Endothelial cell of umbilical vein (primary cell): Measurements from ENCODE around the gene NFATC4. TPM values are rescaled to one million over a fixed set of nuclear protein-coding genes. Genes with fewer than 3 reads are reported as not detected.

Experiments
- BruUV-seq: library from RNA; stranded (reverse); fragments of 400-500 nt; replicated peaks from 2 replicates; lab custom pipeline; 2021; lab: Mats Ljungman, UMichigan
- CTCF ChIA-PET: fragments of 300-600, 350-600 bp; sonication (Branson Sonifier 250); formaldehyde crosslinking; loops from one replicate; lab custom pipeline; 2021; ENCODE audit warnings: antibody characterized with exemption, inconsistent platforms; lab: Charles Lee
- POLR2A ChIA-PET: fragments of 300-600, 350-600 bp; sonication (Branson Sonifier 250); formaldehyde crosslinking; loops from one replicate; lab custom pipeline; 2021; ENCODE audit warnings: antibody characterized with exemption, inconsistent platforms; lab: Charles Lee
- DNase-seq: peaks from one replicate; pipeline ENCODE4 v3.0.0-alpha.2; 2011; ENCODE audit warnings: low read depth, low spot score
- FAIRE-seq: peaks from 2 replicates; lab custom pipeline; 2011; peaks lifted over from hg19 to GRCh38; lab: Jason Lieb, UNC
- H2AFZ ChIP-seq: 2 replicates; pipeline ENCODE4 v1.6.0; 2012; ENCODE audit warnings: low read depth, low read length, control low read depth, inconsistent platforms
- H3K27ac ChIP-seq: 2 replicates; pipeline ENCODE4 v1.5.1; 2011; ENCODE audit warnings: low read depth, mild to moderate bottlenecking, control low read depth, low read length, moderate library complexity; ENCODE audit not compliant: insufficient read depth
- H3K27me3 ChIP-seq, 2 experiments: 2 replicates each; pipeline versions ENCODE4 v1.6.0 to v1.6.1; 2011; ENCODE audit warnings: low read length in 2 of 2, mixed read lengths in 1 of 2; ENCODE audit not compliant: control insufficient read depth in 2 of 2, insufficient read depth in 2 of 2
- H3K36me3 ChIP-seq, 2 experiments: 2 replicates in 1 of 2; 3 replicates in 1 of 2; pipeline ENCODE4 v1.5.1; 2011; ENCODE audit warnings: low read length in 2 of 2, mild to moderate bottlenecking in 1 of 2, moderate library complexity in 1 of 2; ENCODE audit not compliant: control insufficient read depth in 2 of 2, insufficient read depth in 2 of 2; ENCODE audit errors: extremely low read depth in 1 of 2
- H3K4me1 ChIP-seq: 3 replicates; pipeline ENCODE4 v1.5.1; 2011; ENCODE audit warnings: mild to moderate bottlenecking, low read length; ENCODE audit not compliant: control insufficient read depth, insufficient read depth; ENCODE audit errors: extremely low read depth
- H3K4me2 ChIP-seq: 2 replicates; pipeline ENCODE4 v1.6.1; 2011; ENCODE audit warnings: low read length, control low read depth, mixed read lengths; ENCODE audit not compliant: insufficient read depth
- H3K4me3 ChIP-seq, 3 experiments: fragments of 200-600 bp in 1 of 3; sonication (generic), shearing (Covaris generic) in 1 of 3; replicated peaks in 1 of 3; 2 replicates each; pipeline ENCODE4 v1.5.1; 2011 to 2016; ENCODE audit warnings: control low read depth in 3 of 3, low read length in 3 of 3, mild to moderate bottlenecking in 2 of 3, inconsistent platforms in 1 of 3, low read depth in 1 of 3, moderate library complexity in 1 of 3; ENCODE audit not compliant: insufficient read depth in 1 of 3
- H3K79me2 ChIP-seq: 2 replicates; pipeline ENCODE4 v1.6.0; 2012; ENCODE audit warnings: low read length, inconsistent platforms; ENCODE audit not compliant: control insufficient read depth, insufficient read depth
- H3K9ac ChIP-seq: replicated peaks from 2 replicates; pipeline ENCODE3; 2011; ENCODE audit warnings: low read length, control low read depth; ENCODE audit not compliant: insufficient read depth; ENCODE audit errors: extremely low read depth
- H3K9me1 ChIP-seq: replicated peaks from 3 replicates; pipeline ENCODE4 v1.6.0; 2011; ENCODE audit warnings: mild to moderate bottlenecking, low read length; ENCODE audit not compliant: control insufficient read depth, insufficient read depth; ENCODE audit errors: extremely low read depth
- H3K9me3 ChIP-seq: replicated peaks from 2 replicates; pipeline ENCODE4 v1.5.1; 2012; ENCODE audit warnings: low read length, inconsistent platforms; ENCODE audit not compliant: control insufficient read depth, insufficient read depth
- H4K20me1 ChIP-seq: replicated peaks from 2 replicates; pipeline ENCODE3; 2011; ENCODE audit warnings: mild to moderate bottlenecking, low read length; ENCODE audit not compliant: control insufficient read depth, insufficient read depth; ENCODE audit errors: extremely low read depth
- CTCF ChIP-seq, 2 donors: IDR thresholded peaks; 1 replicate in 1 of 2; 2 replicates in 1 of 2; pipeline ENCODE4 v1.5.1; 2011; ENCODE audit warnings: low read length in 2 of 2, mild to moderate bottlenecking in 2 of 2, moderate library complexity in 2 of 2, control low read depth in 1 of 2, inconsistent platforms in 1 of 2, low read depth in 1 of 2; ENCODE audit not compliant: insufficient read depth in 1 of 2; ENCODE audit errors: extremely low read depth in 1 of 2
- EZH2 ChIP-seq: IDR thresholded peaks from 2 replicates; pipeline ENCODE4 v1.6.1; 2012; ENCODE audit warnings: borderline replicate concordance, low read depth, mild to moderate bottlenecking, moderate library complexity, low read length, inconsistent platforms; ENCODE audit not compliant: severe bottlenecking
- FOS ChIP-seq: IDR thresholded peaks from 2 replicates; pipeline ENCODE4 v1.6.1; 2011; ENCODE audit warnings: mild to moderate bottlenecking, low read length, moderate library complexity, borderline replicate concordance; ENCODE audit not compliant: insufficient read depth
- GATA2 ChIP-seq: IDR thresholded peaks from 2 replicates; pipeline ENCODE4 v1.7.0; 2011; ENCODE audit warnings: low read depth, mild to moderate bottlenecking, moderate library complexity, mixed read lengths, low read length; ENCODE audit not compliant: insufficient read length, insufficient read depth
- JUN ChIP-seq: IDR thresholded peaks from 2 replicates; pipeline ENCODE4 v1.6.1; 2011; ENCODE audit warnings: borderline replicate concordance, low read depth; ENCODE audit not compliant: insufficient read length, insufficient read depth
- MAX ChIP-seq: IDR thresholded peaks from 2 replicates; pipeline ENCODE4 v1.6.1; 2011; ENCODE audit not compliant: insufficient read depth, insufficient read length
- MYC ChIP-seq: IDR thresholded peaks from one replicate; pipeline ENCODE4 v1.6.1; 2011; ENCODE audit warnings: mild to moderate bottlenecking, low read depth, low read length
- POLR2A ChIP-seq: IDR thresholded peaks from 2 replicates; pipeline ENCODE4 v1.6.1; 2012; ENCODE audit warnings: low read depth, mild to moderate bottlenecking, control low read depth, low read length
- POLR2AphosphoS5 ChIP-seq: IDR thresholded peaks from 2 replicates; pipeline ENCODE4 v1.6.1; 2012; ENCODE audit warnings: low read depth, mild to moderate bottlenecking, control low read depth, low read length, moderate library complexity; ENCODE audit not compliant: insufficient read depth
- dilution Hi-C: fragments of 300-500 bp; cut with MboI; formaldehyde crosslinking; loops from one replicate; pipeline ENCODE4 v1.15.0; 2019; ENCODE audit warnings: low sequenced_read_pairs; ENCODE audit not compliant: extremely low pct_ligation_motif_present
- intact Hi-C: fragments of 100-400 bp; cut with micrococcal nuclease; formaldehyde crosslinking; loops from one replicate; pipeline ENCODE4 v1.10.0; 2022
- polyA plus RNA-seq, 4 experiments: library from polyadenylated mRNA; depleted of rRNA in 3 of 4; stranded (reverse) in 3 of 4; unstranded in 1 of 4; fragments of >200 nt; gene quantifications; 2 replicates each; pipeline versions ENCODE4 v1.2.1 to v1.2.3, GENCODE V29; 2011 to 2012; ENCODE audit warnings: missing spikeins in 1 of 4
- total RNA-seq: library from RNA; stranded (reverse); gene quantifications from 2 replicates; pipeline ENCODE4 v1.2.3, GENCODE V29; 2021

Gene NFATC4
- total and polyA plus RNA-seq, 2 donors (not counting 3 experiments of a cell fraction or from before 2014, with no cell fraction given) = 79.5 to 88.1 TPM

DNA sequence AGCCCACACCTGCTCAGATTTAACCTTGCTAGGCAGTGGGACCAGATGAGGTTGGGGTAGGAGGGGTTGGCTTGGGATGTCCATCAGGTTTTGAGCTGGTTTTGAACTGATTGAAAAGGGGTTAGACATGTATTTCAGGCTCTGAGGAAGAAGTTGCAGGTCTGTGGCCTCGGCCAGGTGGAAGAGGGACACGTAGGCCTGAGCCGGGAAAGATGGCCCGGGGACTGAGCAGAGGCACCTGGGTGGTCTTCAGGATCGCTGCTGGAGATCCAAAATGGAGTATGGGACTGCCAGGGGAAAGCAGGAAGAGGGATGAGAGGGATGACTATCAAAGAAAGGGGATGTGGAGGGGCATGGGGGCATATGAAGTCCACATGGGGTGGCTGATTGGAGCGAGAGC lies 38.4 kb downstream of the NFATC4 start:
- Histone ChIP-seq H3K79me2 (peaks cover 2% of the 10 kb centered on the region), H3K9ac (no peak overlapping the region), H2AFZ (no peak overlapping the region), H3K27me3 (no peaks in the 10 kb centered on the region), H3K4me2 (no peak overlapping the region), H3K36me3 (peaks cover 0 to 27% of the 10 kb centered on the region in 2 experiments), H3K27ac (no peak overlapping the region), H4K20me1 (no peaks in the 10 kb centered on the region), H3K9me3 (no peaks in the 10 kb centered on the region), H3K4me3 (no peak overlapping the region), H3K4me1 (peaks cover 13% of the 10 kb centered on the region), H3K9me1 (no peaks in the 10 kb centered on the region)
- no peak for TF ChIP-seq POLR2AphosphoS5
- TF ChIP-seq GATA2 = no peak
- no peak for TF ChIP-seq FOS
- no peak for TF ChIP-seq CTCF (IDR thresholded peaks at IDR 0.05; ENCODE audit: extremely low read depth in 1 of 2, insufficient read depth in 1 of 2, low read depth in 1 of 2, low read length in 2 of 2)
- no peak for TF ChIP-seq POLR2A
- TF ChIP-seq EZH2 = no peak
- no peak for TF ChIP-seq MAX
- no peak for TF ChIP-seq MYC
- TF ChIP-seq JUN = no peak
- intact Hi-C loops = no loop called here
- dilution Hi-C loops = no loop called here
- ChIA-PET CTCF (interaction anchor here (0.7 to 8.7 kb wide), 7 partner anchors 8 to 98 kb away, joined by 3 to 86 read pairs (median 6); partner anchors contain the start of genes CIDEB and NYNRIN), POLR2A (no interaction called here)
- BruUV-seq = no TSS peak
- DNase-seq = no peak
- no peak for FAIRE-seq
